ENCODE measurements around the gene COL20A1. TPM values are rescaled to one million over a fixed set of nuclear protein-coding genes. Genes with fewer than 3 reads are reported as not detected.
"Not testable (repeated sequence)": the region's sequence is repeated elsewhere in the genome, so short reads cannot be mapped to it uniquely, and the experiment has no call there.

COL20A1 gene
- total and polyA plus RNA-seq, 10 donors = 0.12 to 2.1 (median 0.60) TPM; not detected in 2

GRCh38 chr20:63305393-63305792 lies 12.4 kb downstream of the COL20A1 start:
- Histone ChIP-seq H3K27ac (no peak overlapping the region), H3K27me3 (replicated peaks in 1 of 7) (peaks cover 0 to 85% (median 28%) of the 10 kb centered on the region in 7 donors), H3K4me1 (peaks cover 0 to 12% (median 8%) of the 10 kb centered on the region in 6 donors), H3K9me3 (peaks cover 0 to 18% (median 15%) of the 10 kb centered on the region in 8 donors), H3K36me3 (no peaks in the 10 kb centered on the region), H3K4me3 (no peak overlapping the region)
- DNase-seq = no peak
- intact Hi-C loops (cut with DNase I; ENCODE audit: low total_unique reads) = no loop called here
- WGBS, 5 donors = 41 to 60% (median 52%) methylated on average over 3 to 8 of the region's 8 CpGs
- no peak for TF ChIP-seq CTCF (IDR thresholded peaks at IDR 0.05 in 8 of 11, conservative IDR thresholded peaks at IDR 0.05 in 3 of 11)
- TF ChIP-seq POLR2AphosphoS5 (IDR thresholded peaks at IDR 0.05) = no peak
- no peak for TF ChIP-seq POLR2A (IDR thresholded peaks at IDR 0.05)

GRCh38 chr20:63305933-63306672 lies 13.1 kb downstream of the COL20A1 start:
- DNase-seq; H3K27ac ChIP-seq; intact Hi-C loops (cut with DNase I; ENCODE audit: low total_unique reads); H3K36me3 ChIP-seq; H3K4me3 ChIP-seq: not testable (repeated sequence)
- H3K27me3 ChIP-seq (replicated peaks in 1 of 7) = peaks cover 0 to 83% (median 28%) of the 10 kb centered on the region in 7 donors
- H3K9me3 ChIP-seq = peaks cover 0 to 14% (median 13%) of the 10 kb centered on the region in 8 donors
- peaks cover 0 to 19% (median 12%) of the 10 kb centered on the region in 6 donors for H3K4me1 ChIP-seq
- WGBS, 5 donors = 60 to 77% (median 66%) methylated on average over 17 to 26 of the region's 30 CpGs

- no peaks in the 10 kb centered on the region for H3K36me3 ChIP-seq
- peaks cover 0 to 6% (median 5%) of the 10 kb centered on the region in 8 donors for H3K9me3 ChIP-seq
- intact Hi-C loops (cut with DNase I; ENCODE audit: low total_unique reads) = no loop called here
- no peak overlapping the region for H3K27ac ChIP-seq
- H3K4me3 ChIP-seq = no peak overlapping the region
- DNase-seq = no peak
- peaks cover 0 to 86% (median 28%) of the 10 kb centered on the region in 7 donors for H3K27me3 ChIP-seq (replicated peaks in 1 of 7)
- H3K4me1 ChIP-seq = peaks cover 0 to 24% (median 12%) of the 10 kb centered on the region in 6 donors
- 79 to 87% (median 84%) methylated on average over 17 to 35 of the region's 35 CpGs for WGBS, 5 donors
- TF ChIP-seq CTCF (IDR thresholded peaks at IDR 0.05 in 8 of 11, conservative IDR thresholded peaks at IDR 0.05 in 3 of 11) (no peak), POLR2A (IDR thresholded peaks at IDR 0.05) (no peak)
Observed at GRCh38 chr20:63306673-63307537, 13.9 kb downstream of the COL20A1 start.

GRCh38 chr20:63307538-63308217 lies 14.7 kb downstream of the COL20A1 start:
- Histone ChIP-seq H3K27me3 (replicated peaks in 1 of 7) (peaks cover 0 to 85% (median 24%) of the 10 kb centered on the region in 7 donors), H3K27ac (no peak overlapping the region), H3K4me3 (no peak overlapping the region), H3K36me3 (no peaks in the 10 kb centered on the region), H3K9me3 (no peaks in the 10 kb centered on the region), H3K4me1 (peaks cover 0 to 24% (median 12%) of the 10 kb centered on the region in 6 donors)
- intact Hi-C loops (cut with DNase I; ENCODE audit: low total_unique reads) = no loop called here
- DNase-seq = no peak
- TF ChIP-seq CTCF (IDR thresholded peaks at IDR 0.05 in 8 of 11, conservative IDR thresholded peaks at IDR 0.05 in 3 of 11) = no peak
- TF ChIP-seq POLR2A (IDR thresholded peaks at IDR 0.05) = no peak
- no peak for TF ChIP-seq POLR2AphosphoS5 (IDR thresholded peaks at IDR 0.05)
- WGBS, 5 donors = 77 to 90% (median 81%) methylated on average over 12 to 23 of the region's 23 CpGs

Data from spleen (tissue), 11 donors.